DLD1 (cell line): ENCODE results near the gene IMPG2.
"Not testable (repeated sequence)": the region's sequence is repeated elsewhere in the genome, so short reads cannot be mapped to it uniquely, and the experiment has no call there.

Experiments used
- in situ Hi-C: cut with HindIII; loops from 2 replicates; pipeline ENCODE4 v1.10.0; 2017; ENCODE audit warnings: low sequenced_read_pairs

Gene IMPG2

DNA sequence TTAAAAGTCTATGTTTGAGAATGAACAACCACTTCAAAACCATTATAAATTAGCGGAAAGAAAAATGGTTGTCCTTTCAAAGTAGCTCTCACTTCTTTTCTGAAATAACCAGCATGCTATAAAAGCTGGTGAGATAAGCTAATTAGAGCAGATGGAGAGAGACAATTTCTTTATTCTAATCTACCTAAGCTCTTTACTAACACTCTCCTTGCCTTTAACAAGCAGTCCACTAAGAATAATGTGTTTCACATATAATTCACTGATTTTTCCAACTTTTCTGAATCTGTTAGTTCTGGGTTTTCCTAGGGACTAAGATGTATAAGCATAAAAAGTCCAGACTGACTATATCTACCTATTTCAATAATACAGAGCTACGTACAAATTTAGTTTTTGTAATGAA, at the start of gene IMPG2:
TSS of gene IMPG2 (minus strand) at position 101 of the 400 bp plus-strand sequence. CDS start 203 bp downstream, outside the sequence.
- in situ Hi-C loops, result no loop called here

DNA sequence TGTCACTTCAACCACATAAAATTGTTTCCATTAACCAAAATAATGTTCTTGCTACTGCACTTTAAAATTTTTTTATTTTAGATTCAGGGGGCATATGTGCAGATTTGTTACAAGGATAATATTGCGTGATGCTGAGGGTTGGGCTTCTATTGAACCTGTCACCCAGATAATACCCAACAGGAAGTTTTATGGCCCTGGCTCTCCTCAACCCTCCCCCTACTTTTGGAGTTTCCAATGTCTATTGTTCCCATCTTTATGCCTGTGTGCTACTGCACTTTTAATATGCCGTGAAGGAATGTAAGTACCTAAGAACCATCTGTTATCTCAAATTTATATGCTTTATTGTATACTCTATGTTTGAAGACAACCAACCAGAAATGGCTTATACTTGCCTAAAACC, 42.0 kb upstream of the IMPG2 start:
- in situ Hi-C loops, result no loop called here

DNA sequence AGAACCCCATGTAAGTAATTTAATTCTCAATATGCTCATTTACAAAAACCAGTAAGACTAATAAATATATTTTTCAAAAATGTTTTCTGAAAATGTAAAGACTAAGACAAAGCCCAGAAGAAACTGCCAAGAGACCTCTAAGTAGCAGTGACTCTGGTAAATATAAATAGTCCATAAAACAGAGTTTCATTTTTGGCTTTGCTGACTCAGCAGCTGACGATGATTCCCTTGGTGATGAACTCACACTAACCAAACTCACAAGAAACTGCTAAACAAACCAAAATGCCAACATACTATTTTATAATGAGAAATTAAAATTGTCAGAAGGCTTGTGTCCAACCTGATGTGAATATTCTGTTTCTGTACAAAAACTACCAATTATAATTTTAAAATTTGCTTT, 31.5 kb upstream of the IMPG2 start:
- in situ Hi-C loops, result no loop called here

DNA sequence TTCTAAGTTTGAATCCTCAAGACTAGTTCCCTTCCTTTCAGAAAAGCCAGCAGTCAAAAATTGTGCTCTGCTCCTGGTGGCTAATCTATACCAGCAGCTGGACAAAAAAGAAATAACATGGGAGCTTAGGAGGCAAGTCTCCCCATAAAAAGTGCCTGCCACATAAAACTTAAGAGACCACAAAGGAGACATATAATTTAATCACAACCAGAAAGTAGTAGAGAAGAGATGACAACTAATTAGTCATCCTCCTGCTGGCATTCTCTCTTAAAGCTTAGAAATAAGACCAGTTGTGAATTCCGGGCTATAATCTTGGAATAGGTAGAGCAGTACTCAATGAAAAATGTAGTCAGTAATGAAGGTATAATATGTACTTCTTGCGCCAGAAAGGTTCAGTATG, 20.2 kb upstream of the IMPG2 start:
- in situ Hi-C loops, result no loop called here

DNA sequence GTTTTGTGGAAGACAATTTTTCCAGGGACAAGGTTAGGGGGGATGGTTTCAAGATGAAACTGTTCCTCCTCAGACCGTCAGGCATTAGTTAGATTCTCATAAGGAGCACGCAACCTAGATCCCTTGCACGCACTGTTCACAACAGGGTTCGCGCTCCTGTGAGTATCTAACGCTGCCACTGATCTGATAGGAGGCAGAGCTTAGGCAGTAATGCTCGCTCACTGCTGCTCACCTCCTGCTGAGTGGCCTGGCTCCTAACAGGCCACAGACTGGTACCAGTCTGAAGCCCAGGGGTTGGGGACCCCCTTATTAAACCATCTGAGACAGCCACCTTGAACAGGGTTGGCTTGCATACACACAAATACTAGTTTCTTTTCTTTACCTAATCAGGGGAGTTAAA, 13.5 kb upstream of the IMPG2 start:
- in situ Hi-C loops, result no loop called here

DNA sequence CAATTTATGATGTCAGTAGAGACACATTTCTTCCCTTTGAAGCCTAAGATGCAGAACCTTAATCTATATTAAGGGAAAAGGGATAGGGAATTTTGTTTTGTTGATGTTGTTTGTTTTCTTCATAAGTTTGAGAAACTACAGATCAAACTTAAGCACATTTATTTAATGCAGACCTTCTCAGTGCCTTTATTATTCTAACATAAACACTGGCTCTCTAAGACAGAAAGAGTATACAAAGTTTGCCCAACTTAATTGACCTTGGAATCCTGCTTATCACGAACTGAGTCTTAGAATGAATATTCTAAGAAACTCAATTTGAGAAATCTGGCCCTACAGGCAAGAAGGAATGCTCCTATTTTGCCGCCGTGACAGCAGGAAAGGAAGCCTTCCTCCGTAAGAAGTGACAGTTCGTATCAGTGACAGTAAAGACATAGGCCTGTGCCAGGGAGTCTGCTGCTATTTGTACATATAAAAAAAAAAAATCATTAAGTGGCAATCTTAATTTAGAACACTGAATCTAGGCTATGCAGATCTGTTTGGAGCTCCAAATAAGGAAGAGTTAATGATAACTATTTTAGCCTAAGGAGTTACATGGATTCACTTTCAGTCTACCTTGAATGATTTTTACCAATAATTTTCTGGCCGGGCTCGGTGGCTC, 8.8 kb upstream of the IMPG2 start:
- in situ Hi-C loops, result no loop called here

DNA sequence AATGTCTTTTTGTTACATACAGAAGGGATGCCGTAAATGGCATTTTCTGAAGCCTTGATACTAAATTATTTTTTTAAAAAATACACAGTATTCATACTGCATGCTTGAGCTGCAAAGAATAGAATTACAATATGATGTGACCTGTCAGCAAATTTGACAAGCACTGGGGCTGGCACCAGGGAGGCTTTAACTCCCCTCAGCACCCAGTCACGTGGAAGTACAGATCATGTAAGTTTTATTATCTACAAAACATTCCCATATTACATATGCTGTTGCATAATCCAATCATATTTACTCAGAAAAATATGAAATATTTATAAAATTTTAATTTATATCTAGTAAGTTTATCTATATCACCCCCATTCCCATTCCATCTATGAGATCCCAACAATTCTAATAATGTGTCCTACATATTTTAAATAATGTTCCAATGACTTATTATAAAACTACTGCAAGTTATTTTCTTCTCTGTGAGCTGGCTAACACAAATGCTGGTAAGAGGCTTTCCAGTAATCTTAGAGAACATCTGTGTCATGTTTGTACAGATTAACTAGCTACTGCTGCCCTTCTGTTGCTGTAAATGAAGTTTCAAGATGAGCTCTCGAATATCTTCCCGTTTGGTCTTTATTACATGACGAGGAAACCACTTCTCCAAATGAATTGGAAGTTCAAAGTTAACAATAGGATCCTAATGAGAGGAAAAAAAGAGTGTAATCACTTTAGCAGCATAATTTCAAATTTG, 5.2 kb upstream of the IMPG2 start:
- in situ Hi-C loops, result no loop called here

DNA sequence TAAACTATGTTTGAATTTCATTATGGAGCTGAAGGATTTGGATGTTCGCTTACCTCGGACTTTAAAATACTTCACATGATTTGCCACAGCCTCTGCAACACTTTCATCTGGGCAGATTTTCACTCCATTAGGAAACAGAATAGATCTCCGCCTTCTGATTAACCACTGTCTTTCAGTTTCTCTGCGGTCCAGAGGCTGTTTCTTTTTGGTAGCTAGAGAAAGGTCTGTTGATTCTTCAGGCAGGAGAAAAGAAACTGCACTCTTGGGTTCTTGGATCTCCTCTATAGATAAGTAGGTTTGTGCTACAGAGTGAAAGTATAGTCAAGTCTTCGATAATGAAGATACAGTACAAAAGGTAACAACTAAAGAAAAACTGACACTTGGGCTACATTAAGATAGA, 844 bp downstream of the IMPG2 start:
- in situ Hi-C loops, result no loop called here

DNA sequence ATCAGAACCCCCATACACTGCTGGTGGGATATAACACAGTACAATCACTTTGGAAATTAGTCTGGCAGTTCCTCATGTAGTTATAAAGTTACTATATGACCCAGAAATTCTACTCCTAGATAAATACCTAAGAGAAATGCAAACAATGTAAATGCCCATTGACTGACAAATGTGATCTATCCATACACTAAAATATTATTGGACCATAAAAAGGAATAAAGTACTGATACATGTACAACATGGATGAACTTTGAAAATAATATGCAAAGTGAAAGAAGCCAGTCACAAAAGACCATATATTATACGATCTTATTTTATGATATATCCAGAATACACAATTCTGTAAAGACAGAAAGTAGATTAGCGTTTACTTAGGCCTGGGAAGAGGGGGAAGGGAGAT, 7.8 kb downstream of the IMPG2 start:
- in situ Hi-C loops, result no loop called here

DNA sequence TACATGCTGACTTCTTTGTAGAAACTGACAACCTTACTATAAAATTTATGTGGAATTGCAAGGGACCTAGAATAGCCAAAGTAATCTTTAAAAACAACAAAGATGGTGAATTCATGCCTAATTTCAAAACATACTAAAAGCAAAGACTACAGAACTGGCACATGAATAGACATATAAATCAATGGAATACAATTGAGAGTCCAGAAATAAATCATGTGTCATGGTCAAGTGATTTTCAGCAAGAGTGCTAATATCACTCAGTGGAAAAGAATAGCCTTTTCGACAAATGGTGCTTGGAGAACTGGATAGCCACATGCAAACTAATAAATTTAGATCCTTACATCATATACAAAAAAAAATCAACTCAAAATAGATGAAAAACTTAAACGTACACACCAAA, 8.7 kb downstream of the IMPG2 start:
- in situ Hi-C loops, result no loop called here

DNA sequence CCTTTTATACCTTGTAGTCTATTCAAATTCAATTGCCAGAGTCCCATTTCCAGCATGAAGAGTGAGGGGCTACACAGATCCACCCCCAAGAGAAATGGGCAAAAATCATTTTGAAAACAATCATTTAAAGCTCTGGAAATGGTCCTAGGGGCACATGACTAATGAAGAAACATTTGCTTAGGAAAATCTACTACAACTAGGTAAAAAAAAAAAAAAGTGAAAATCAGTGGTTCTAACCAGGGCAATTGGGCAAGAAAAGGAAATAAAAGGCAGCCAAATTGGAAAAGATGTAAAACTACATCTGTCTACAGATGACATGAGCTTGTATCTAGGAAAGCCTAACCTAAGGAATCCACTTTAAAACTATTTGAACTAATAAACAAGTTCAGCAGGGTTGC, 9.4 kb downstream of the IMPG2 start:
- in situ Hi-C loops, result no loop called here

DNA sequence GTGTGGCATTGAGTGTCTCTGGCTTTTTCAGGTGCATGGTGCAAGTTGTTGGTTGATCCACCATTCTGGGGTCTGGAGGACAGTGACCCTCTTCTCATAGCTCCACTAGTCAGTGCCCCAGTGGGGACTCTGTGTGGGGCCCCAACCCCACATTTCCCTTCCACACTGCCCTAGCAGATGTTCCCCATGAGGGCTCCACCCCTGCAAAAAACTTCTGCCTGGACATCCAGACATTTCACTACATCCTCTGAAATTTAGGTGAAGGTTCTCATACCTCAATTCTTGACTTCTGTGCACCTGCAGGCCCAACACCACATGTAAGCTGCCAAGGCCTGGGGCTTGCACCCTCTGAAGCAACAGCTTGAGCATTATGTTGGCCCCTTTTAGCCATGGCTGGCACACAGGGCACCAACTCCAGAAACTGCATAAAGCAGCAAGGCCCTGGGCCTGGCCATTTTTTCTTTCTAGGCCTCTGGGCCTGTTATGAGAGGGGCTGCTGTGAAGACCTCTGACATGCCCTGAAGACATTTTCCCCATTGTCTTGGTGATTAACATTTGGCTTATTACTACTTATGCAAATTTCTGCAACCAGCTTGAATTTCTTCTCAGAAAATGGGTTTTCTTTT, 12.1 kb downstream of the IMPG2 start:
- in situ Hi-C loops, result not testable (repeated sequence)

DNA sequence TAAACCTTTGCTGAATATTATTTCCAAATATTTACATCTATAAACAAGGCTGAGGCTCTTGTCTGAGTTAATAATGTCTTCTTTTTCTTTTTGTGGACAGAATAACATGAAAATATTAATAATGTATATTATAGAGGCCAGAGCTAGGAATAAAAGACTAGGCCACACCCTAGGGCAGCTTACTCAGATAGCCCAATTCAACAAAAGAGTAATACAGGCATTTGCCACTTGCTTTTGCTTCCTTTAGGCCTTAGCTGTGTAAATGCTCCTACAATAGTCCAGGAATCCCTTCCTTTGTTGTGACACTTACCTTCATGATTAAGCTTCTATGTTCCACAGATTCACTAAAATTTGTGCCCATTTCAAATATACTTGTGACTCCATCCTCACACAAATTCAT, 16.5 kb downstream of the IMPG2 start:
- in situ Hi-C loops, result no loop called here

DNA sequence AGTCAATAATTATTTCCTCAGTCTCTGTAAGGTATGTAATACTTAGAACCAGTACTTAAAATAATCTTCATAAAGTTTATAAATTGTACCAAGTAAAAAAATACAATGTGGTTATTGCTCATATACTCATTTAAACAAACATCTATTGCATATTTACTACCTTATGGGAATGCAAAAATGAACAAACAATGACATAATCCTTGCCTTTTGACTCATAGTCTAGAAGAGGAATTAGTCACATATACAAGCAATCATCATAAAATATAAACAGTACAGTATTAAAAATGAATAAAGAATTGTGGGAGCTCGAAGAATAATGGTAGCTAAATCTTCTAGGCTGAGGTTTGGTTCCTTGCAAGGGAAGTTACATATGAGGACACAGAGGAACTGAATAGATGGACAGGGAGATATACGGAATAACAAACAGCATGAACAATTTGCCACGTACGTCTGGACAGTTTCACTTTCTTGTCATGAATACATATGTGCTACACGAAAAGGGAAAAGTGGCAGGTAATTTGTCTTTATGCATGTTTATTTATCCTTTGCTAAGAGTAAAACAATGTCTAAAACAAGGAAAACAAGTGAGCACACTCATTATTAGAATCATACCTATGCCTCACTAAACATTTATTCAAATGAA, 17.2 kb downstream of the IMPG2 start:
- in situ Hi-C loops, result no loop called here

DNA sequence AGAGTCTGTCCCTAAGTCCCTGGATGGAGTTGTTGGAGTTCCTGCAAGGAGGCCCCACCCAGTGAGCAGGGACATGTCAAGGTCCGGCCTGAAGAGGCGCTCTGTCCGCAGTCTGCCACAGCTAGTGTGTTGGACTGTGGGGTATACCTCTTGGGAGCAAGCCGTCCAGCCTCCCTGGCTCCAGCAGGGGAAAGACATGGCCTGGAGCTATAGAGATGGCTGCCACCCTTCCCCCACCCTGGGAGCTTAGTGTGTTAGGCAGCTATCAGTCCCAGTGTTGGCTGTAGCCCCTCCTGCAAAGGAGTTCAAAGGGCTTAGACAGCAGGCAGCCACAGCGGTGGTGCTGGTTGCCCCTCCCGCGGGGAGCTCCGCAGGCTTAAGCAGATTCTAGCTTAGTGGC, 20.3 kb downstream of the IMPG2 start:
- in situ Hi-C loops, result no loop called here

DNA sequence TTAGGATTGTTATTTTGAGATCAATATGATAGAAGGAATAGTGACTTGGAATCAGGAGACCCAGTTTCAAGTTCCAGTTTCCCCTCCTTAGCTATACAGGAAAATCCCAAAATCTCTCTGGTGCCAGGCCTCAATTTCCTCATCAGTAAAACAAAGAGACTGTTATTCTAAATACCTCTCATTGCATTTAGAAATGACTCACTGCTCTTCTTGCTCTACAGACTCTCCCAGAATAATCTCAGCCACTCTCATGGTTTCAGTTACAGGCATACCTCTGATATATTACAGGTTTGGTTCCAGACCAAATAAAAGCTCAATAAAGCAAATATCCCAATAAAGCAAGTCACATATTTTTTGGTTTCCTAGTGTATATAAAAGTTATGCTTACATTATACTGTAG, 28.3 kb downstream of the IMPG2 start:
- in situ Hi-C loops, result no loop called here

DNA sequence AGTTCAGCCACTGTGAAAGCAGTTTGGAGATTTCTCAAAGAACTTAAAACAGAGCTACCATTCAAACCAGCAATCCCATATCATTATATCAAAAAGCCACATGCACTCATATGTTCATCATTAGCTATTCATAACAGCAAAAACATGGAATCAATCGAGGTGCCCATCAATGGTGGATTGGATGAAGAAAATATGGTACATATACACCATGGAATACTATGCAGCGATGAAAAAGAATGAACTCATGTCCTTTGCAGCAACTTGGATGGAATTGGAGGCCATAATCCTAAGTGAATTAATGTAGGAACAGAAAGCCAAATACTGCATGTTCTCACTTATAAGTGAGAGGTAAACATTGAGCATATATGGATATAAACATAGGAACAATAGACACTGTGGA, 32.1 kb downstream of the IMPG2 start:
- in situ Hi-C loops, result no loop called here

DNA sequence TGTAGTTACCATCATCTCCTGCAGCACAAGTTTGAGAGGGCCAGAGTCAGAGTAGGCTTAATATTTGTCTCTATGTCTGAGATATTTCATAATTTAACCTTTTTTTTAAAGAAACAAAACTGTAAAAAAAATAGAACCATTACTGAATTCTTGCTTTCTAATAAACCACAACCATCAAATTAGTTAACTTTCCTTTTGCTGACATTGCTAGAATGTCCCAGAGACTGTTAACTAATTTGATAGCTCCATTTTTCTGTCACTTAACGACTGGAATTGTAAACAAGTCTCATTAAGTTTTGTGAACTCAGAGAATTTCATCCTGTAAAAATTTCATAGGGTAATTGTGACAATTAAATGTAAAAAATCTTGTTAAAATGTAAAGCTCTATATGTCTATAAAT, 35.6 kb downstream of the IMPG2 start:
- in situ Hi-C loops, result no loop called here

DNA sequence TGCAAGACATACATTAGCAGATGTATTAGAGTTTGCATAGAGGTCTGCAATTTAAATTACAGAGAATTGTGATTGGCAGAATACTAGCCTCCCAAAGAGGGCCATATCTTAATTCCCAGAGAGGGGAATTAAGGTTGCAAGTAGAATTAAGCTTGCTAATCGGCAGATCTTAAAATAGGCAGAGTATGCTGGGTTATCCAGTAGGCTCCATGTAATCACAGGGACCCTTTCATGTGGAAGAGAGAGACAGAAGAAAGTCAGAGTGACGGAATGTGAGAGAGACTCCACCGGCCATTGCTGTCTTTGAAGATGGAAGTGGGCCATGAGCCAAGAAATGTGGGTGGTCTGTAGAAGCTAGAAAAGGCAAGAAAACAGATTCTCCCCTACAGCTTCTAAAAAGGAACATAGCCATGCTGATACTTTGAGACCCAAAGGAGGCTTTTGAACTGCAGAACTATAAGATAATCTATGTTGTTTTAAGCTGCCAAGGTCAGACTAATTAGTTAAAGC, 38.8 kb downstream of the IMPG2 start:
- in situ Hi-C loops, result no loop called here

DNA sequence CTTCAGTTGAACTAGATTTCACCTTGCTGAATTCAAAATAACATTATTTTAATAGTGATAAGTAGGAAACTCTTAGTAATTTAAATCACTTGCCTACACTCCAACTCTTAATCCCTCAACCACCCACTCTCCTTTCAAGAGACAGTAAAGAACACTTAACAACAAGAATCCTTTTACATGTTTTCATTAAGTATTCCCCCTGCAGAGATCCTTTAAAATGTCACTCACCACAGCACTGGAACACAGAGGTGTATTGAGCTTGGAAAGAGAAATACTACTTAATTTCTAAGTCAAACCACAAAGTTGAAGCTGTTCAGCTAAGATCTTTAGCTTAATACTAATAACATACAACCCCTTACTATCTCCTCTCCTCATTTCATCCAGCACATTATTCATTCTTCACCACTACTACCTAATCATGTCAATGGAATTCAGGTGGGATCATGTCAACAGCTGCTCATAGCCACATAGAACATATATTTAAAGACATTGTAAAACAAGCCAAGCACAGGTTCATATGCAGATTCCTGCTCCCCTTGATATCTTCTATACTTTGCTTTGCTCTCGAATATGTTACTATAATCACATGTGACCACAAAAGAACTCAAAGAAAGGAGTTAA, 40.5 kb downstream of the IMPG2 start:
- in situ Hi-C loops, result no loop called here

DNA sequence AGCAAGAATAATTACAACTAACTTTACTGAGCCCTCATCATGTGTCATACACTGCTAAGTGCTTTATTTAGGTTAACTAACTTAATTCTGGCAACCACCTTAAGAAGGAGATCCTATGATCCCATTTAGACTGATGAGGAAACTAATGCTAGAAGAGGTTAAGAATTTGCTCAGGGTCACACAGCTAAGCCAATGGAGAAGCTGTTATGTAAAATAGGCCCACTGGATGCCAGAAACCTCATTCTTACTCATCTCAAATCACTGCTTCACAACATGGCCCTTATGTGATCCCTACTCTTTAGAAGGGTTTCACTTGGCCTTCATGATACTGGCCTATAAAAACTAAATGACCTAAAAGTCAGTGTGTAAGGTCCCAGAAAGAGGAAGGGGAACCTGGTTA, 41.2 kb downstream of the IMPG2 start:
- in situ Hi-C loops, result no loop called here
